Prostate gland (tissue), 2 donors: ENCODE data around the gene ADGRL3.

Source experiments
- CTCF ChIP-seq, 4 experiments: fragments of 200-600 bp in 2 of 4; fragments of 450-650 bp in 2 of 4; sonication (generic) in 2 of 4; IDR thresholded peaks; 1 replicate in 3 of 4; 2 replicates in 1 of 4; pipeline ENCODE4 v1.5.1; 2016 to 2019; ENCODE audit warnings: antibody characterized with exemption in 4 of 4, mild to moderate bottlenecking in 2 of 4, moderate library complexity in 2 of 4
- POLR2A ChIP-seq: fragments of 450-650 bp; IDR thresholded peaks from one replicate; pipeline ENCODE4 v1.6.1; 2016; ENCODE audit warnings: antibody characterized with exemption, mild to moderate bottlenecking
- POLR2AphosphoS5 ChIP-seq: sonication (generic); formaldehyde crosslinking; IDR thresholded peaks from one replicate; pipeline ENCODE4 v1.6.1; 2017; ENCODE audit warnings: antibody characterized with exemption

- no peak for TF ChIP-seq CTCF (IDR thresholded peaks at IDR 0.05)
- TF ChIP-seq POLR2A = no peak
- no peak for TF ChIP-seq POLR2AphosphoS5
Observed at GRCh38 chr4:61605984-61606383, 405.9 kb downstream of the ADGRL3 start.
